Activated CD4-positive, alpha-beta T cell treated with anti-CD3 and anti-CD28 coated beads for 24 hours (primary cell): ENCODE data around the gene CNDP1.
"Not testable (repeated sequence)": the region's sequence is repeated elsewhere in the genome, so short reads cannot be mapped to it uniquely, and the experiment has no call there.

Experiments
- DNase-seq, 2 donors: peaks; one replicate each; pipeline ENCODE4 v3.0.0-alpha.2; 2020; ENCODE audit warnings: low read depth in 2 of 2

Gene CNDP1

DNA sequence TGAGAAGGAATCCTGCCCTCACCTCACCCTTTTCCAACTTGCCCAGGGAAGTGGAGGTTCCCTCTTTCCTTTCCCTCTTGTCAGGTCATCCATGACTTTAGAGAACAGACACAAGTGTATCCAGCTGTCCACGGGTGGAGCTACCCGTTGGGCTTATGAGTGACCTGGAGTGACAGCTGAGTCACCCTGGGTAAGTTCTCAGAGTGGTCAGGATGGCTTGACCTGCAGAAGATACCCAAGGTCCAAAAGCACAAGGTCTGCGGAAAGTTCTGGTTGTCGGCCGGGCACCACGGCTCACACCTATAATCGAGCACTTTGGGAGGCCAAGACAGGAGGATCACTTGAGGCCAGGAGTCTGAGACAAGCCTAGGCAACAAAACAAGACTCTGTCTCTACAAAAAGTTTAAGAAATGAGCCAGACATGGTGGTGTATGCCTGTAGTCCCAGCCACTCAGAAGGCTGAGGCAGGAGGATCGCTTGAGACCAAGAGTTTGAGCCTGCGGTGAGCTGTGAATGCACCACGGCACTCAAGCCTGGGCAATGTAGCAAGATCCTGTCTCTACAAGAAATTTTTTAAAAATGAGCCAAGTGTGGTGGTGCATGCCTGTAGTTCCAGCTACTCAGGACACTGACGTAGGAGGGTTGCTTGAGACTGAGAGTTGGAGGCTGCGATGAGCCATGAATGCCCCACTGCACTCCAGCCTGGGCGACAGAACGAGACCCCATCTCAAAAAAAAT, 14.0 kb upstream of the CNDP1 start:
- DNase-seq: no peak

DNA sequence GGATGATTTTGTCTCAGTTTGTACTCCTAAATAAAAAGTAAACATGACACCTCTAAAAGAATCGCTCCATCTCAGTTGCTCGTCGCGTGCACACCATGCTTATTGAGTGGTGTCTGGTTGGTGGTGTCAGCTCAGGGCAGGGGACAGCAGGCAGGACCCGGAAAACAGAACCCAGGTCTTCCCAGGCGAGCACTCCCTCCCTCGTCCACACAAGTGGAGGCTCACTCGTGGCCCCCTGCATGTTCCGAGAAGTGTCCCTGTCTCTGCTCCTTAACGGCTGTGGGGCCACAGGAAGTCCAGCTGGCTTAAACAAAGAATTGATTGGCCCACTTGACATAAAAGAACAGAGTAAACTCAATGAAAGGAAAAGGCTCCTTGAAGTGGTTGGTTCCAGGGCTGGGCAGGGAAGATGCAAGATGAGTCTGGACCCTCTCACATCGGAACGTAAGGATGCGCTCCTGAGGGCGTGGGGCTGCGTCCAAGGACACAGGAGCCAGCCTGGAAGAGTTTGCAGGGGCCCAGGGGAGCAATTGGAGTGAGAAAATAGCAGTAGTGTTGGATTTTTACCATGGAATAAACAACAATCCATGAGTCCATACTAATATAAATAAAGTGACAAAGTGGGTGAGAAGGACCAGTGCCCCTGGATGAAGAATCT, 13.1 kb upstream of the CNDP1 start:
- DNase-seq: no peak

DNA sequence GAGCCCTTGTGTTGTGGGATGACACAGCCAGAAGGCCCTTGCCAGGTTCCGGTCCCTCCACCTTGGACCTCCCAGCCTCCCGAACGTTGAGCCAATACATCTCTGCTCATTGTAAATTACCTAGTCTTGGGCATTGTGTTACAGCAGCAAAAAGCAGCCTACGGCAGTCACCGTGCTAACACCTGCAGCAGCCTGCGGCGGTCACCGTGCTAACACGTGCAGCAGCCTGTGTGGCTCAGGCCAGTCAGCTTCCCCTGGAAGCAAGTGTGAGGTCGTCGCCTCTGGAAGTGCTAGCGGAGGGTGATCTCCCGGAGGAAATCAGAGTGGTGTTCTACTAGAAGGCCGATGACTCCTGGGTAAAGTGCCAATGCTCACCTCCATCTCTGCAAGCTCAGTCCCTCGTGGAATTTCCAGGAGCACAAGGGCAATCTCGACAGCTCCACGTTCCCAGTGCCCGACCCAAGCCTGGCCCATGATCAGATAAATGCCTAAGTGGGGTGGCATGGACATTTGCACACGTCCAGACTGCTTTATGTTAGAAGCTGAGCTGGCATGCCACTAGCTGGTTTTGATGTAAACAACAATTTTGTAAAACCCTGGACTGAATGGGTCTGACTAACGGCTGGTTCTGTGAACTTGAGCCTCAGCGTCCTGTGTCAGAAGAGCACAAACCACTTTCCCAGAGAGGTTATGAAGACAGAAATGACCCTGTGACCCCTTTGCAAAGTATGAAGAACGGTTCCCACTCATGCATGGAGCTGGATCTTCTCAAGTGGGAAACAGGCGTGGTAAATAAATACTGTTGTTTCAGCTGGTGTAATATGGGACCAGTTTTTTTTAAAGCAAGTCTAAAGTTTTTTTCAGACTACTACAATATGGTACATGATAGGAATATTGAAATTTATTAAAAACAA, 11.4 kb upstream of the CNDP1 start:
- no peak for DNase-seq

DNA sequence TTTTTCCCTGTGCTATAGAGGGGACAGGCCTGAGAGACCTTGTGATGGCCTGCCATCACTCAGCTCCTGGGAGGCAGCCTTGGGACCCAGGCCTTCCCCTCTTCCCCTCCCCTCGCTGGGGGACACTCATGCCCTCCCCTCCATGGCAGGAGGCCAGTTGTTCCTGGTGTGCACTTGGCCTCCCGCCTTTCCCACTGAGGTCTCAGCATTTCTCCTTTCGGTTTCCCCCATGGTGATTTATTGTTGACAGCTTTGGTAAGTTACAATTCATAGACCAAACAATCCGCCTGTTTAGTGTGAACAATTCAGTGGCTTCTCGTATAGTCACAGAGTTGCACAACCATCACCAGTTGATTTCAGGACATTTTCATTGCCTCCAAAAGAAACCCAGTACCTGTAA, 10.2 kb upstream of the CNDP1 start:
- DNase-seq: no peak

DNA sequence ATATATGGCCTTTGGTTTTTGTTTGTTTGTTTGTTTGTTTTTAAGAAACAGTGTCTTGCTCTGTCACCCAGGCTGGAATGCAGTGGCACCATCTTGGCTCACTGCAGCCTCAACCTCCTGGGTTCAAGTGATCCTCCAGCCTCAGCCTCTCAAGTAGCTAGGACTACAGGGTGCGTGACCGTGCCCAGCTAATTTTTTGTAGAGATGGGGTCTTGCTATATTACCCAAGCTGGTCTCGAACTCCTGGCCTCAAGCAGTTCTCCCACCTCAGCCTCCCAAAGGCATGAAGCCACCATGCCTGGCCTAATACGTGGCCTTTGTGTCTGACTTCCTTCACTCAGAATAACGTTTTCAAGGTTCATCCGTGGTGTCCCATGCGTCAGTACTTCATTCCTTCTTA, 9.4 kb upstream of the CNDP1 start:
- DNase-seq: not testable (repeated sequence)

DNA sequence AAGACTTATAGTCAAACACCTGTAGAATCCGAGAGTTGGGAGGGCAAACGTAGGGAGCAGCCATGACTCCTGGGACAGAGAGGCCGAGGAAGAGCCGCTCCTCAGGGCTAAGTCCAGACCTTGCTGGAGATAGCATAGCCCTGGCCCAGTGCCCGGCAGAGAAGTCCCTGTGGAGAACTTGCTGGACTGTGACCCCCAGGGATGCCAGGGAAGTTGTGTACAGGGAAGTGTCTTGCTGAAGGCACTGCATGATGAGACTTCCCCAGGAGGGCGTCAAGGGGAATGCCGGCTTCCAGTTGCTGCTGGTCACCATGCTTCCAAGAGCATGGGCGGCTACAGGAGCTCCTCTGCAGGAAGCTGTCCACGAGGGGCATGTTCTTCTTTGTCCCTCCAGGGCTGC, 8.6 kb upstream of the CNDP1 start:
- DNase-seq: no peak

DNA sequence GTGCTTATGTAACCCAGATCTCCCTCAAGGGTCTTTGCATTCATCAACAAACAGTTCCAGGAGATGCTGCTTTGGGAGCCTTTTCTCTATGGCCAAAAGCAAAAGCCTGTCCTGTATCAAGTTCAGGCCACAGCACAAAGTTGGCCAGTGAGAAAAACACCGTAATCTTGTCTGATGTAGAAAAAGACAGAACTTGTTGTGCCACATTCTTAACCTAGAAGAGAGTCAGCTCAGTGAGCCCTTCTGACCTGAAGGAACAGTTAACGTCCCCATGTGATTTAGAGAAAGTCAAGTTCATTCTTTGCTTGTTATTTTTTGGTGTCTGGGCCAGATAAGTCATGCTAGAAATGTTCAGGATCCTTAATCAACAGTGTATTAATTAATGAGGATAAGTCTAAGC, 7.8 kb upstream of the CNDP1 start:
- DNase-seq: no peak

DNA sequence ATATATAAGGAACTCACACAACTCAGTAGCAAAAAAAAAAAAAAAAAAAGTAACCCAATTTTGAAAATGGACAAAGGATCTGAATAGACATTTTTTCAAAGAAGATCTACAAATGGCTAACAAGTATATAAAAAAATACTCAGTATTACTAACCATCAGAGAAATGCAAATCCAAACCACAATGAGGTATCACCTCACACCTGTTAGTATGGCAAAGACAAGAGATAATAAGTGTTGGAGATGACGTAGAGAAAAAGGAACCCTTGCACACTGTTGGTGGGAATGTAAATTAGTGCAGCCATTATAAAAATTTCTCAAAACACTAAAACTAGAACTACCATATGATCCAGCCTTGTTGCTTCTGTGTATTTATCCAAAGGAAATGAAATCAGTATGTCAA, 5.8 kb upstream of the CNDP1 start:
- DNase-seq: no peak

DNA sequence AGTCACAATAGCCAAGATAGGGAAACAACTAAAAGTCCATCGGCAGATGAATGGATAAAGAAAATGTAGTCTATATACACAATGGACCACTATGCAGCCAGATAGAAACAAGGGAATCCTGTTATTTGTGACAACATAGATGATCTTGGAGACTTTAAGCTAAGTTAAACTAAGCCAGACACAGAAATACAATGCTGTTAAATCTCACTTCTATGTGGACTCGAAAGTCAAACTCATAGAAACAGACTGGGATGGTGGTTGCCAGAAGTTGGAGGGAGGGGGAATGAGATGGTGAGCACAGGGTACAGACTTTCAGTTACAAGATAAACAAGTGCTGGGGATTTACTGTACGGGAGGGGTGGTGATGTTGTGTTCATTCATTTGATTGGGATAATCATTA, 5.4 kb upstream of the CNDP1 start:
- DNase-seq: no peak

DNA sequence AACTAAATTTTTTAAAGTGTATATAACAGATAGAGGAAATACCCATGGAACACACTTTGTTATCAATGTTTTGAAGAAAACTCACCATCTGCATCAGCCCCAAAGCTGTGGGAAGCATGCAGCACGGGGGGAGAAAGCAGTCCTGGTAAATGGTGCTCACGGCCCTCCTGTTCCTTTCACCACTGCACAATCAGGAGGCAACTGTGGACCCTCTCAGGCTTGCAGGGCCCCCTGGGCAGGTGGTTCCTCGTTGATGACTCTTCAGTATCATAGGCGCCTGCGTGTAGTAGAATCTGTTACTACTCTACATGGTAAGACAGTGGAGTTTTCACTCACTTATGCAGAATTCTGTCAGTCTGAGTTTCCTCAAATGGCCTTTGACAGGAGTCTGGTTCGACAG, 4.9 kb upstream of the CNDP1 start:
- DNase-seq: no peak

DNA sequence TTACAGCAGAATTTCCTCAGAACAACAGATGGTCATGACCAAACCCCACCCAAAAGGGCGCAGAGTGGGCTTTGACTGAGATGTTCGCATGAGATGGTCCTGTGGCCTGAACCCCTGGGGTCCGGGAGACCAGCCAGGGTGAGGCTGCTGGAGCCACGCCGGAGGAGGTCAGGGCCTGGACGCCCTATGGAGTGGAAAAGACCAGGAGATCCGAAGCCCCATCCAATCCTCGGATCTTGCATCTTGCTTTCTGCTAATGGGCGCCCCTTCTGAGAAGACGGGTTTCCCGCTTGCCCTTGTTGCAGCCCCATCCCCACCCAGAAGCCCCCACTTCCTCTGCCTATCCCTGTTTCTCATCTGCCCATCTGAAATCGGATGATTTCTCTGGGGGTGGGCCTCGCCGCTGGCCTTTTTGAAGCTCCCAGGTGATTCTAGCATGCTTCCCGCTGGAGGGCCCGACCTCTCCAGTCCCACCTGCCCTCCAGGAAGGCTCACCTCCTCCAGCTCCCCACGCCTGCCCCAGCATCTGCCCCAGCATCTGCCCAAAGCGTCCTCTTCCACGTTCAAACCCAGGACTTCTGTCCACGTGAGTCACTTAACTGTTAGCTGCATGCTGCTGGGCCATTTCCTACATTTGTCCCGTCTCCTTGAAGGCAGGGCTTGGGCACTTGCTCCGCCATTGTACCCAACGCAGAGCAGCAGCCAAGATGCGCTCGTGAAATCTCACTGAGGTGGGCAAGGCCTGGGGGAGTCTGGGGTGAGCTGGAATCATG, 4.3 kb upstream of the CNDP1 start:
- no peak for DNase-seq

DNA sequence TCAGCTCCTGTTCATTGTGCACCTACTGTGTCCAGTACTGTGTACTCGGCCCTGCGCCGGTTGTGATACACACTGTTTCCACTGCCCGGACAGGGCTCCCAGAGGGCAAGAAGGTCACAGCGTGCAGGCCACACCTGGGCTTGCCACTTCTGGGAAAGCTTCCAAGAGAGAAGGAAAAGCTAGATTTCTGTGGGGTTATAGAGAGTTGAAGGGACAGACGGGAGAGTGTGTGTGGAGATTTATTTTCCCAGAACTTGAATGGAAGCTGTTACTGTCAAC, 3.8 kb upstream of the CNDP1 start:
- DNase-seq: no peak

DNA sequence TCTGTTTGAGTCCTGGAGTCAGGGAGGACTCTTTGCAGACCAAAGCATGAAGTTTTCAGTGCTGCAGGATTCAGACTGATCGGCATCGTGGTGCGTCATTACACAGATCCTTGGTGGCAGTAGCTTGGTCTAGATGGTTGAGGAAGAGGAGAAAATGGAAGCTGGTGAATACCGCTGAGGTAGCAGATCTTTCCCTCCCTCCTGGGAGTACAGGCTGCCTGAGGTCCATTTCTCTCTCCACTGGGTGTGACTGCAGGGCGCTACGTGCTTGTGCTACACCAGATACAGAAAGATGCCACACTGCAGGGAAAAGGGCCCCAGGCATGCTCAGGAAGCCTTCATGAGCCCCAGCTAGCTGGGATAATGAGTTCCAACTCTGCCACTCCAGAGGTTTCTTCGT, 3.3 kb upstream of the CNDP1 start:
- no peak for DNase-seq

DNA sequence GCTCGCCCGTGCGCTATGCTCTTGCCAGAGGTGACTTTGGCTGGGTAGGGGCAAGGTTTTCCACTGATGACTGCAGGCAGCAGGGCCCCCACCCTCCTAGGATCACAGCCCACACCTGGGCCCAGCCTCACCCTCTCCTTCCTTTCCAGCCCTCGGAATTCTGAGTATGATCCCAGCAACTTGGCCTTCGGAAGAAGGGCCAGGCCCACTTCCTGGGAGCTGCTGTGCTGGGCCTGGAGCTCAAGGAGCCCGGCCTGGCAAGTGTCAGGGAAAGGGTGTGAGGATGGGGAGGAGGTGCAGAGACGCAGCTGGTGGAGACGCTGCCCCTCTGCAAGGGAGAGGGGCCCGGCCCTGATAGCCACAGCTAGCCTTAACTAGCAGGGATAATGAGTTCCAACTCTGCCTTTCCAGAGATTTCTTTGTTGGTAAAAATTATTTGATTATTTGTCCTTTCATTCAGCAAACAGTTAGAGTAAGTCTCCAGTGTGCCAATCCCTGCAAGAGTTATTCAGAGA, 1.7 kb upstream of the CNDP1 start:
- DNase-seq: no peak

DNA sequence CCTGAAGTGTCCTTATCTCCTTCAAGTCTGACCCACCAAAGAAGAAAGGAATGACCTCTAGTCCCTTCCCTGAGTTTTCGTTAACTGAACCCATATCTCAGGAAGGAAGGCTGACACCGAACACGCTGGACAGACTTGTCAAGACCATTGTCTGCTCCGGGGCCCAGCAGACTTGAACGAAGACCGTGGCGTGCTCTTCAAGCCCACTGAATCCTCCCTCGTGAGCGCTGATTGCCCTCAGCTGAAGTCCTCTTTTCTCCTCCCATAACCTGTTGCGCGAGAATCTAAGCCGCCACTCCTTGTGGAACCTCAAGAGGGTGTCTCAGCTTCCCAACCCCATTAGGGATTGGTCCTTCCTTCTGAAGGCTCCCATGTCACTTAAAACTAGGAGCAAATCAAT, 634 bp upstream of the CNDP1 start:
- DNase-seq: no peak

DNA sequence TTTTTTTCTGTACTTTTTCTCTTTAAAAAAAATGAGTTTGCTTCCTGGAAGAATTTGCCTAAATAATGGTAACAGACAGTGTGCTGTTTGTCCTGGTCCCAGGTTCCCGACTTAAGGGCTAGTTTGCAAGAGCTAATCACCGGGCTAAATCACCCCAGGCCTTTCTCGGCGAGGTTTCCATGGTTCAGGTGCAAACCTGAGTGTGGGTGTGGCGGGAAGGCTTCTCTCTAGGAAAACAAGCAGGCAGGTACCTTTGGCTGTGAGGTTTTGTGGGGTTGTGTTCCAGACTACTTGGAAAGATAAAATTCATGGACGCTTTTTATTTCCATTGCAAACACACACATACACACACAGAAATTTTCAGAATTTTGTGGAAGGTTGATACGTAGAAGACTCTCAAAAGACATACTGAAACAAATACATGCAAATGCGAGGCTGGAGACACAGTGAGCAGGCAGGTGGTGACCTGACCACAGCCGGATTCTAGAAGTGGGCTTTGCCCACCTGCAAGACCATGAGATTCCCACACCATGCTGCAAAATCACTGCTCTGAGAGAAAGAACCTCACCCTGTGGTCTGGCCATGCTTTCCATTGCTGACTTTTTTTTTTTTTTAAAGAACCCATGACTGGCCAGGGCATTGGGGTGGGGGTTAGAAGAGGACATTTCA, 815 bp downstream of the CNDP1 start:
- no peak for DNase-seq

DNA sequence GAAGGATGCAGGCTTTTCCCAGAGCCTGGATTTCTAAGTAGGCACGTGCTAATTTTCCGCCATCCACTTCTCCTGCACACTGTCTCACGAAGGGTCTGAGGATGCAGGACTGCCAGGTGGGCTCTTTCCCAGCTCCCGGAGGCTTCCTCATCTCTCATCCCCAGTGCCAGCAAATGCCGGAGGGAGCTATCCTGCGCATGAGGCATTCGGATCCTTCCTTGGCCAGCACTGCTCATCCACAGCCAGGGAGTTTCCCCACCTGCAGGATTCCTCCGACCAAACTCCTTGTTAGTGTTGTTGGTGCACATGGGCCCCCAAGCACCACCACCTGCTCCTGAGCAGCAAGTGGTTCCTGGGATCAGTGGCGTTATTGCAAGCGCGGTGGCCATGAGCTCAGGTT, 5.0 kb downstream of the CNDP1 start:
- DNase-seq: no peak

DNA sequence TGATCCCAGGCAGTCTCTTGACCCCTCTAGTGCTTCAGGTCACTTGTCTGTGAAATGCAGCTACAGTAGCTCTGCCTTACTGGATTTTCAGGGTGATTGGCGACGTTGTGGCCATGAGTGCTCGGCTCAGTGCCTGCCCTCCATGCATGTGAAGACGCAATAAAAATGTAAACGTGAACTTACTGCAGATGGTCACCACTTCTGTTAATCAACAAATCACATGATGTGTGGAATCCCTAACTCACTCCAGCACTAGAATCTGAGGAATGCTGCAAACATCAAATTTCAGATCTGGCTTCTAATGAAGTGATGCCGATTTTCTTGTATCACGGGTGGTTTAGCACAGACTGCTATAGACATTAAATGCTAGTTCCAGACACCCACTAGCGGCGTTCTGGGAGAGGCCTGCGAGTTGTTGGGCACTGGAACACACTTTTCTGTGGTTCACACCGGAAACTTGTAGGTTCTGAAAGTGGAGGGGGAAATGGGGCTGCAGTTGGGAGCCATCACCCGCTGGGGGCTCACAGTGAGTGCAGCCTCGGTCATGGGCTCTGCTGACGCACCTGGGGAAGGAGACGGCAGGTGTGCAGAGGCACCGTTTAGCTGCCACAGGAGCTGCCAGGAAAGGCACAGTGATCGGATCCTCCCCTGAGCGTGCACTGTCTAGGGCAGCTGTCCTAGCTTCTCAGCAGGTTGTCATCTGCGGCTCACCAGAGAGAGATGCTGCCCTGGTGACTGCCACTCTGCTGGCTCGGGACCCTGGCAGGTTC, 6.5 kb downstream of the CNDP1 start:
- DNase-seq: no peak

DNA sequence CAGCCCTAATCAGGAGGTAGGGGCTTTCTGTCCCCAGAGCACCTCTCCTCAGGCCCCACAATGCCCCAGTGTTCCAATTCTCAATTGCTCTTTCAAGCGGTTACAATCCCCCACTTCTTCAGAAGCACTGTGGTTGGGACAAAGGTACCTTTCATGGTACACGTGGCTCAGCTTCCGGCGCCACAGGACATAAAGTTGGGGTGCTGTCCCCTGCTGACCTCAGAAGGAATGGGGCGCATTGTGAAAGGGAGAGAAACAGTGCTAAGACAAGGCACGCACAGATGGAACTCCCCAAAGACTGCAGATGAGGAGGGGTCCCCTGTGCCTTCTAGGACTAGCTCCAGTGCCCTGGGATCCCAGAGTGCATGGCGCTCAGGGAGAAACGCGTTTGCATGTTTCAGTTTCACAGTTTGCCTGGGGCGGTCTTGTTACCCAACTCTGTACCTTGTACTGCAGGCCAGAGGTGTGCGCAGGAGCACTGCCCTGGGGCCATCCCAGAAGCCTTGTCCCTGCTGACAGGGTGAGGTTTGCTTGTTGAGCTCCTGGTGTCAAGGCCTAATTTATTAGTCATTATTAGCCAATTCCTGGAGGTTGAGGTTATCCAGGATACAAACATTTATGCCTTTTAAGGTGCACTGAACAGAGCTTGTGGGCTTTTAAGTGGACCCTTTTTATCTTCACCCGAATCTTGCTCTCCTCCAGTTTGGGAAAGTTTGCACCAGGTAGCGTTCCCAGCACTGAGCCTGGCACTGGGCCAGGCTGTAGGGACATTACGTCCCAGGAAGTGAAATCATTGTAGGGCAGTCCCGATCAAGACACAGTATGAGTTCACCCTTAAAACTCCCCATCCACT, 7.6 kb downstream of the CNDP1 start:
- DNase-seq: no peak

DNA sequence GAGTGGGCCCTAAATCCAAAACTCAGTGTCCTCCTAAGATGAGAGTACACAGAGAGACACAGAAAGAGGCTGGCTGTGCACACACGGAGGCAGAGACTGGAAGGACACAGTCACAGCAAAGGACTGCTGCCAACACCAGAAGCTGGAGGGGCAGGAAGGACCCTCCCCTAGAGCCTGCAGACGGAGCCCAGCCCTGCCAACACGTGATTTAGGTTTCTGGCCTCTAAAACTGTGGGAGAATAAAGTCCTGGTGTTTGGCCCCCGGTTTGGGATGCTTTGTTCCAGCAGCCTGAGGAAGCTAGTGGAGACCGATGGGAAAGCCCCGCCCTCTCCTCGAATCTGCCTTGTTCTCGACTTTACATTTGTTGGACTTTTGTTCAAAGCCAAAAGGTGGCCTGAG, 10.6 kb downstream of the CNDP1 start:
- DNase-seq: no peak
